Measurements from ENCODE around the gene CYB561A3. TPM values are rescaled to one million over a fixed set of nuclear protein-coding genes. Genes with fewer than 3 reads are reported as not detected.

Gene CYB561A3
- total RNA-seq, 1 experiment from 2014 or later = 21.7 TPM

- no peaks in the 10 kb centered on the region for H3K9me3 Mint-ChIP-seq
- H2AFZ ChIP-seq (ENCODE audit: low read length) = no peak overlapping the region
These were observed 50.9 kb downstream of the CYB561A3 start for GRCh38 chr11:61310749-61311148.

More at GRCh38 chr11:61310749-61311148, 50.9 kb downstream of the CYB561A3 start:
- Histone ChIP-seq H3T11ph (ENCODE audit: low read length) (no peak overlapping the region), H3K4me1 (ENCODE audit: insufficient read depth, low read length) (no peaks in the 10 kb centered on the region), H3K79me2 (ENCODE audit: insufficient read depth, low read length) (no peaks in the 10 kb centered on the region), H2BK120ac (ENCODE audit: low read depth, low read length, poor library complexity, severe bottlenecking) (no peak overlapping the region), H3K23me2 (ENCODE audit: insufficient read length, low read depth, low read length, poor library complexity, severe bottlenecking) (no peaks in the 10 kb centered on the region), H3K56ac (ENCODE audit: insufficient read length, low read depth, low read length) (no peak overlapping the region), H3K4me2 (ENCODE audit: insufficient read depth, insufficient read length, low read length) (no peak overlapping the region), H4K20me1 (ENCODE audit: control insufficient read depth, insufficient read depth, insufficient read length) (no peaks in the 10 kb centered on the region), H3K4ac (ENCODE audit: low read depth, low read length) (no peak overlapping the region), H3K9ac (ENCODE audit: extremely low read depth, insufficient read length, low read length) (no peak overlapping the region), H2BK12ac (ENCODE audit: insufficient read length, low read depth, low read length) (no peak overlapping the region), H3K14ac (ENCODE audit: insufficient read depth, low read length) (no peak overlapping the region), H3K18ac (ENCODE audit: insufficient read length, low read depth, low read length) (no peak overlapping the region), H2AK5ac (ENCODE audit: insufficient read length, low read length) (no peak overlapping the region), H3K27me3 (ENCODE audit: insufficient read depth, low read length) (no peaks in the 10 kb centered on the region), H2BK15ac (ENCODE audit: low read depth, low read length) (no peak overlapping the region), H3K9me3 (ENCODE audit: control insufficient read depth, low read depth, low read length) (no peaks in the 10 kb centered on the region), H3K79me1 (ENCODE audit: insufficient read depth, low read depth, low read length, poor library complexity, severe bottlenecking) (no peaks in the 10 kb centered on the region), H2BK20ac (ENCODE audit: low read depth, low read length, poor library complexity, severe bottlenecking) (no peak overlapping the region), H2BK5ac (ENCODE audit: insufficient read length, low read length) (no peak overlapping the region), H4K8ac (replicated peaks; ENCODE audit: insufficient read length, low read depth, low read length) (no peak overlapping the region), H3K23ac (ENCODE audit: insufficient read length, low read depth, low read length) (no peak overlapping the region), H3K27ac (ENCODE audit: insufficient read length, low read depth, low read length) (no peak overlapping the region), H4K5ac (ENCODE audit: insufficient read length, low read depth, low read length) (no peak overlapping the region), H4K91ac (ENCODE audit: insufficient read length, low read depth, low read length) (no peak overlapping the region)
- Mint-ChIP-seq H3K4me1 (no peaks in the 10 kb centered on the region), H3K27ac (no peak overlapping the region), H3K27me3 (ENCODE audit: low read depth) (no peaks in the 10 kb centered on the region), H3K4me3 (no peak overlapping the region), H3K36me3 (ENCODE audit: insufficient read depth in 1 of 3, low read depth in 3 of 3) (peaks cover 30 to 37% (median 34%) of the 10 kb centered on the region in 3 experiments; a peak in 6 of 7 replicates)
- TF ChIP-seq, protein P1, sequence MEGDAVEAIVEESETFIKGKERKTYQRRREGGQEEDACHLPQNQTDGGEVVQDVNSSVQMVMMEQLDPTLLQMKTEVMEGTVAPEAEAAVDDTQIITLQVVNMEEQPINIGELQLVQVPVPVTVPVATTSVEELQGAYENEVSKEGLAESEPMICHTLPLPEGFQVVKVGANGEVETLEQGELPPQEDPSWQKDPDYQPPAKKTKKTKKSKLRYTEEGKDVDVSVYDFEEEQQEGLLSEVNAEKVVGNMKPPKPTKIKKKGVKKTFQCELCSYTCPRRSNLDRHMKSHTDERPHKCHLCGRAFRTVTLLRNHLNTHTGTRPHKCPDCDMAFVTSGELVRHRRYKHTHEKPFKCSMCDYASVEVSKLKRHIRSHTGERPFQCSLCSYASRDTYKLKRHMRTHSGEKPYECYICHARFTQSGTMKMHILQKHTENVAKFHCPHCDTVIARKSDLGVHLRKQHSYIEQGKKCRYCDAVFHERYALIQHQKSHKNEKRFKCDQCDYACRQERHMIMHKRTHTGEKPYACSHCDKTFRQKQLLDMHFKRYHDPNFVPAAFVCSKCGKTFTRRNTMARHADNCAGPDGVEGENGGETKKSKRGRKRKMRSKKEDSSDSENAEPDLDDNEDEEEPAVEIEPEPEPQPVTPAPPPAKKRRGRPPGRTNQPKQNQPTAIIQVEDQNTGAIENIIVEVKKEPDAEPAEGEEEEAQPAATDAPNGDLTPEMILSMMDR (conservative IDR thresholded peaks at IDR 0.05) = no peak
- DNase-seq = no peak
- no CpG with 5 or more reads among the region's 8 CpGs for WGBS (ENCODE audit: extremely low coverage, insufficient read length, low lambda C conversion rate)
